DND-41 (cell line): Measurements from ENCODE around the gene RETREG2.
A peak's percentile ranks its signal among the peaks of the same experiment; 100 is the strongest.

Source experiments
- CTCF ChIP-seq: IDR thresholded peaks from 2 replicates; pipeline ENCODE4 v1.5.1; 2012; ENCODE audit warnings: borderline replicate concordance, low read length, moderate library complexity, mild to moderate bottlenecking; ENCODE audit not compliant: poor library complexity, severe bottlenecking; ENCODE audit errors: extremely low read depth
- EZH2 ChIP-seq: IDR thresholded peaks from 3 replicates; pipeline ENCODE4 v1.6.1; 2012; ENCODE audit warnings: borderline replicate concordance, low read depth, mild to moderate bottlenecking, moderate library complexity, low read length, inconsistent platforms; ENCODE audit not compliant: severe bottlenecking

GRCh38 chr2:219160186-219161017 is 17.7 kb upstream of the RETREG2 start, which contains the start of gene NHEJ1:
- TF ChIP-seq CTCF: peak; percentile 96
- TF ChIP-seq EZH2: no peak
